Esophagus squamous epithelium (tissue), 5 donors: ENCODE results near the gene APOL6. TPM values are rescaled to one million over a fixed set of nuclear protein-coding genes. Genes with fewer than 3 reads are reported as not detected.
A peak's percentile ranks its signal among the peaks of the same experiment; 100 is the strongest.

Experiments used
- DNase-seq: peaks from one replicate; lab custom pipeline; 2025; lab: John Stamatoyannopoulos, UW
- H3K27ac ChIP-seq, 4 donors: fragments of 200-600 bp; sonication (generic); one replicate each; pipeline ENCODE4 v1.5.1; 2016 to 2019; ENCODE audit warnings: mild to moderate bottlenecking in 1 of 4
- H3K27me3 ChIP-seq, 4 donors: fragments of 200-600 bp; sonication (generic); 1 replicate in 3 of 4; 2 replicates in 1 of 4; pipeline versions ENCODE4 v1.5.1 to v1.6.0; 2017 to 2021; ENCODE audit warnings: antibody characterized with exemption in 1 of 4
- H3K36me3 ChIP-seq, 3 donors: fragments of 200-600 bp; sonication (generic); one replicate each; pipeline ENCODE4 v1.5.1; 2016 to 2019
- H3K4me1 ChIP-seq, 3 donors: fragments of 200-600 bp; sonication (generic); one replicate each; pipeline ENCODE4 v1.5.1; 2017 to 2019
- H3K4me3 ChIP-seq, 4 donors: fragments of 200-600 bp; sonication (generic); 1 replicate in 3 of 4; 2 replicates in 1 of 4; pipeline ENCODE4 v1.5.1; 2016 to 2019; ENCODE audit warnings: mild to moderate bottlenecking in 2 of 4, moderate library complexity in 1 of 4
- H3K9me3 ChIP-seq, 3 donors: fragments of 200-600 bp; sonication (generic); one replicate each; pipeline ENCODE4 v1.5.1; 2016 to 2019
- CTCF ChIP-seq, 6 experiments: fragments of 450-650 bp in 4 of 6; fragments of 200-600 bp in 2 of 6; sonication (generic) in 2 of 6; IDR thresholded peaks; one replicate each; pipeline ENCODE4 v1.5.1; 2016 to 2019; ENCODE audit warnings: antibody characterized with exemption in 6 of 6, mild to moderate bottlenecking in 4 of 6, moderate library complexity in 4 of 6
- POLR2A ChIP-seq, 4 donors: fragments of 450-650 bp; IDR thresholded peaks; one replicate each; pipeline ENCODE4 v1.6.1; 2017; ENCODE audit warnings: antibody characterized with exemption in 4 of 4, mild to moderate bottlenecking in 4 of 4, moderate library complexity in 3 of 4
- WGBS, 2 donors: methylation state at CpG; one replicate each; pipeline ENCODE4 v1.1.5; 2018; 5-methylcytosine and 5-hydroxymethylcytosine counted together
- intact Hi-C: fragments of 100-400 bp; cut with DNase I; formaldehyde crosslinking; loops from one replicate; pipeline ENCODE4 v1.15.0; 2022
- total RNA-seq, 4 donors: library from RNA; depleted of rRNA; stranded (reverse); fragments of >200 nt; gene quantifications; one replicate each; pipeline ENCODE4 v1.1.0, GENCODE V29; 2016
- donor health status: DM: yes; HTN: yes; CAD: no.

APOL6 gene
- total RNA-seq, 4 donors from 2014 or later = 7.8 to 22.3 (median 9.5) TPM

GRCh38 chr22:35630387-35630793, 17.9 kb upstream of the APOL6 start:
- DNase-seq = no peak
- H3K4me3 ChIP-seq = no peak overlapping the region
- H3K36me3 ChIP-seq = no peaks in the 10 kb centered on the region
- WGBS, 2 donors = 84 to 97% methylated on average over 2 to 3 of the region's 4 CpGs
- no peaks in the 10 kb centered on the region for H3K27me3 ChIP-seq
- peaks cover 3 to 28% (median 9%) of the 10 kb centered on the region in 3 donors for H3K4me1 ChIP-seq
- intact Hi-C loops = no loop called here
- peak overlapping the region in 3 of 4 donors; percentile 20 to 90 (median 79) for H3K27ac ChIP-seq
- TF ChIP-seq POLR2A (IDR thresholded peaks at IDR 0.05) (no peak), CTCF (IDR thresholded peaks at IDR 0.05) (no peak)
- no peaks in the 10 kb centered on the region for H3K9me3 ChIP-seq

- no peak for TF ChIP-seq POLR2A (IDR thresholded peaks at IDR 0.05)
- no peak for TF ChIP-seq CTCF (IDR thresholded peaks at IDR 0.05)
- intact Hi-C loops = no loop called here
- H3K27ac ChIP-seq = peak overlapping the region in 2 of 4 donors; percentile 79 to 90
- H3K27me3 ChIP-seq = no peaks in the 10 kb centered on the region
- 90 to 95% methylated on average over 8 to 9 of the region's 9 CpGs for WGBS, 2 donors
- no peak overlapping the region for H3K4me3 ChIP-seq
- no peak for DNase-seq
- H3K36me3 ChIP-seq = no peaks in the 10 kb centered on the region
- H3K4me1 ChIP-seq = peaks cover 3 to 28% (median 9%) of the 10 kb centered on the region in 3 donors
- H3K9me3 ChIP-seq = no peaks in the 10 kb centered on the region
Measured at GRCh38 chr22:35630891-35631290, 17.4 kb upstream of the APOL6 start.

- peaks cover 3 to 30% (median 9%) of the 10 kb centered on the region in 3 donors for H3K4me1 ChIP-seq
- H3K4me3 ChIP-seq = no peak overlapping the region
- no peak for DNase-seq
- H3K27ac ChIP-seq = no peak overlapping the region
- no peaks in the 10 kb centered on the region for H3K9me3 ChIP-seq
- no peaks in the 10 kb centered on the region for H3K36me3 ChIP-seq
- 75 to 76% methylated on average over 5 of the region's 5 CpGs for WGBS, 2 donors
- H3K27me3 ChIP-seq = no peaks in the 10 kb centered on the region
- TF ChIP-seq POLR2A (IDR thresholded peaks at IDR 0.05) (no peak), CTCF (IDR thresholded peaks at IDR 0.05) (peak in 5 of 6 experiments; percentile 17 to 63 (median 36))
- intact Hi-C loops = no loop called here
Measured at GRCh38 chr22:35631597-35631996, 16.6 kb upstream of the APOL6 start.

GRCh38 chr22:35632935-35633334, 15.3 kb upstream of the APOL6 start:
- Histone ChIP-seq H3K36me3 (no peaks in the 10 kb centered on the region), H3K4me3 (no peak overlapping the region), H3K27ac (no peak overlapping the region), H3K4me1 (peaks cover 3 to 31% (median 14%) of the 10 kb centered on the region in 3 donors), H3K9me3 (no peaks in the 10 kb centered on the region), H3K27me3 (no peaks in the 10 kb centered on the region)
- intact Hi-C loops = no loop called here
- TF ChIP-seq CTCF (IDR thresholded peaks at IDR 0.05) = no peak
- TF ChIP-seq POLR2A (IDR thresholded peaks at IDR 0.05) = no peak
- no peak for DNase-seq
- WGBS, 2 donors = 52 to 61% methylated on average over 3 of the region's 3 CpGs

GRCh38 chr22:35633520-35633919, 14.7 kb upstream of the APOL6 start:
- Histone ChIP-seq H3K27ac (no peak overlapping the region), H3K27me3 (no peaks in the 10 kb centered on the region), H3K4me3 (no peak overlapping the region), H3K36me3 (no peaks in the 10 kb centered on the region), H3K4me1 (peaks cover 8 to 35% (median 19%) of the 10 kb centered on the region in 3 donors), H3K9me3 (no peaks in the 10 kb centered on the region)
- DNase-seq = no peak
- TF ChIP-seq POLR2A (IDR thresholded peaks at IDR 0.05) (no peak), CTCF (IDR thresholded peaks at IDR 0.05) (no peak)
- intact Hi-C loops = no loop called here
- 78 to 84% methylated on average over 18 of the region's 18 CpGs for WGBS, 2 donors
